Activated CD8-positive, alpha-beta memory T cell treated with anti-CD3 and anti-CD28 coated beads, Interleukin-2, amount 50 U/mL, for 1 hour (primary cell): ENCODE measurements around the gene MKX.
"Not testable (repeated sequence)": the region's sequence is repeated elsewhere in the genome, so short reads cannot be mapped to it uniquely, and the experiment has no call there.

Source experiments
- DNase-seq: peaks from one replicate; pipeline ENCODE4 v3.0.0-alpha.2; 2020; ENCODE audit errors: extremely low read depth

Gene MKX

DNA sequence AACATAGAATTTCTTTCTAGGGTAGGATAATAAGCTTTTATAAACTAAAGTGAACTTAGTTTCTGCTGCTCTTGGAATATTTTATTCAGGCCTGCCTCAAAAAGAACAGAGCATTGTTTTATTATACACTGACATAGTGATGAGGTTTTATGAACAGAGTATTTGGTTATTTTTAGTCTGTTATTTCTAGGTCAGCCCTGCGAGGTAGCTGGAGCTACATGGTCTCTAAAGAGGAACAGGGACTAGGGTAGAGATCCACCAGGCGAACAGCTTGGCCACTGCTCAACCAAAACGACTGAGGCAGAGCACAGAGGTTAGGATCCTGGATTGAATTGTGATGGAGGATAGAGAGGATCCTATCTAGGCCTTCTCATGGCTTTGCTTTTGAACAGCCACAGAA lies 53.0 kb downstream of the MKX start:
- DNase-seq: no peak

DNA sequence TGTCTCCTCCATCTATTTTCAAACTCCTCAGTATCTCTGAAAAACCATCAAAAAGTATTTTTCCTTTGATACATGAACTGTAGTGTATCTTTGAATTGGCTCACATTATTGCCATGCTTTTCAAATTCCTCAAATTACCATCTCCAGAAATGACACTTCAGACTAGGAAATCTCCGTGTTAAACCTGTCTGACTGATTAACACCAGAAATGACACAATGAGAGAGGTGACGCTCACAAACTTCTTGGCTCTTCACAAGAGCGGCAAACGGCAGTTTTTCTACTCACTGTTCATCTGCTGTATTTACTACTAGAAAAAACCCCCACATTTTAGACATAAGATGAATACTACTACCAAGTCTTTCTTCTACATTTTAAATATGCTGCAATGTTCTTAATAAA lies 56.6 kb downstream of the MKX start:
- no peak for DNase-seq

DNA sequence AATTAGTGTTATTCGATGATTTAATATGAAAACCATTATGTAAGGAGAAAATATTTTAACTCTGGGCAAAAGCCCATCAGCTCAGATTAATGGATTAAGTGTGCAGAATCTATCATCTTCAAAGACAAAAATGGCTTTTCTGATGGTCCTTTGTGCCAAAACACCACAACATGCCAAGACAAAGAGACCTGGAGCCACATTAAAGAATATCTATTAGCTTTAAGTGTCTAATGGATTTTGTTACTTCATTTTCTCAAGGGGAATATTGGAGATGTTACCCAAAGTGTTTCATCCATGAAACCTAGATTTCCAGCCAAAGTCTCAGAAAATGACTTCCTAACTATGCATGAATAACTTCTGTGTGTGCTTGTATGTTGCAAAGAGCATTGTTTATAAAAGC lies 57.3 kb downstream of the MKX start:
- no peak for DNase-seq

DNA sequence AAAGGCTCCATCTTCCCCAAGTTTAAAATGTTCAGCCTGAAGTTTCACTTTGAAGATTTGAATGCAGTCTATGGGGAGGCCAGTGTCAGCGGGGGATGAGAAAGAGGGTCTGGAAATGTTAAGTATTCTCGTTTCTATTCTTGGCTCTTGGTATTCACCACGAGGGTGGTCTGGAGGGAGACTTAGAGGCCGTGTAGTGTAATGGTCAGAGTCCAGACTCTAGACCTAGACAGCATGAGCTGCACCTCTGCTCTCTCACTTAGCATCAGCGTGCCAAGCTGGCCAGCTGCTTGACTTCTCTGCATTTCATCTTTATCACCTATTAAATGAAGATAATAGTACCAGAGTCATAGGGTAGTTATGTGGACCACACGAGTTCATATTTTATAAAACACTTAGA lies 57.9 kb downstream of the MKX start:
- no peak for DNase-seq

DNA sequence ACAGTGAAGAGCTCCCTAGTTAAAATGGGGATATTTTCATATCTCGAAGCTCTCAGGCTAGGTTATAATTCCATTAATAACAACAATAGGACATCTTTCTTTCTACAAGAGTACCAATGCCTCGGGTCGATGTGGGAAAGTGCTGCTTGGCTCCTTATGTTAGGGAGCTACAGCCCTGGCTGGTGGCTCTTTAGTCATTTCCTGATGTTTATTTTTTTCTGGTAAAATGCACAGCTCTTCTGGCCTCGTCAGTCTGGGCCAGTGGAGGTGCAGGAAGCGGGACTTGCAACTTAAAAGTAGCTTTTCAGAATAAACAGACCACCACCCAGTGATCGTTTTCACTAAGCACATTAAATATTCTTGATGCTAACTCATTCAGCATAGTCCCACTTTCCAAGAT lies 58.3 kb downstream of the MKX start:
- DNase-seq: no peak

DNA sequence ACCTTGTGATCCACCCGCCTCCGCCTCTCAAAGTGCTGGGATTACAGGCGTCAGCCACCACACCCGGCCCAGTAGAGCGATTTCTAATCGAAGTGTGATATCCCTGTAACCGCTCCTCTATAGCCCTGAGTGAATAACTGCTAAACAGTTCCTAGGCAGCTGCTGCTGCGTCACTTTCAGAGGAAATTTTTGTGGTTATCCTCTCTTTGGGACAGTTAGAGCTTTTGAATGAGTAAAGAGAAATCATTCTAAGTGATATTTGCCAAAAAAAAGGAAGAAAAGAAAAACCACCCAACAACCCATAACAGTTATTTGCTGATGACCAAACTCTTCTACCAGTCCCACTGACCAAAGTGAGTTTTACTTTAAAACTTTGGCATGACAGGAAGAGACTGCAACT lies 59.9 kb downstream of the MKX start:
- DNase-seq: no peak

DNA sequence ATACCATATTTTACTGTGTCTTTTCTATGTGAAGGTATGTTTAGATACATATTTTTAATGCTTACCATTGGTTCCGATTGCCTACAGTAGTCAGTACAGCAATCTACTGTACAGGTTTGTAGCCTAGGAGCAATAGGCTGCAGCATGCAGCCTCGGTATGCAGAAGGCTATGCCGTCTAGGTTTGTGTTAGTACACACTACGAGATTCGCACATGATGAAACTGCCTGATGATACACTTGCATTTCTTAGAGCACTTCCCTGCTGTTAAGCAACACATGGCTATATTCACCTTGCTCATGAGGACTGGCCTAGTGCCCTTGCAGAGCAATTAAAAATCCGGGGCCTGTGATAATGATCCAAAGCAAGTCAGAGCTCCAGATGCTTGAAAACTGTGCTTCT lies 62.4 kb downstream of the MKX start:
- no peak for DNase-seq

DNA sequence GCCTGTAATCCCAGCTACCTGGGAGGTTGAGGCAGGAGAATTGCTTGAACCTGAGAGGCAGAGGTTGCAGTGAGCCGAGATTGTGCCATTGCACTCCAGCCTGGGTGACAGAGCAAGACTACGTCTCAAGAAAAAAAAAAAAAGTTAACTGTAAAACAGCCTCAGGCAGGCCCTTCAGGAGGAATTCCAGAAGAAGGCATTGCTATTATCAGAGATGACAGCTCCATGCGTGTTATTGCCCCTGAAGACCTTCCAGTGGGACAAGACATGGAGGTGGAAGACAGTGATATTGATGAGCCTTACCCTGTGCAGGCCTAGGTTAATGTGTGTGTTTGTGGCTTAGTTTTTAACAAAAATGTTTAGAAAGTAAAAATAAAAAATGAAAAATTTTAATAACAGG lies 63.8 kb downstream of the MKX start:
- DNase-seq: not testable (repeated sequence)

DNA sequence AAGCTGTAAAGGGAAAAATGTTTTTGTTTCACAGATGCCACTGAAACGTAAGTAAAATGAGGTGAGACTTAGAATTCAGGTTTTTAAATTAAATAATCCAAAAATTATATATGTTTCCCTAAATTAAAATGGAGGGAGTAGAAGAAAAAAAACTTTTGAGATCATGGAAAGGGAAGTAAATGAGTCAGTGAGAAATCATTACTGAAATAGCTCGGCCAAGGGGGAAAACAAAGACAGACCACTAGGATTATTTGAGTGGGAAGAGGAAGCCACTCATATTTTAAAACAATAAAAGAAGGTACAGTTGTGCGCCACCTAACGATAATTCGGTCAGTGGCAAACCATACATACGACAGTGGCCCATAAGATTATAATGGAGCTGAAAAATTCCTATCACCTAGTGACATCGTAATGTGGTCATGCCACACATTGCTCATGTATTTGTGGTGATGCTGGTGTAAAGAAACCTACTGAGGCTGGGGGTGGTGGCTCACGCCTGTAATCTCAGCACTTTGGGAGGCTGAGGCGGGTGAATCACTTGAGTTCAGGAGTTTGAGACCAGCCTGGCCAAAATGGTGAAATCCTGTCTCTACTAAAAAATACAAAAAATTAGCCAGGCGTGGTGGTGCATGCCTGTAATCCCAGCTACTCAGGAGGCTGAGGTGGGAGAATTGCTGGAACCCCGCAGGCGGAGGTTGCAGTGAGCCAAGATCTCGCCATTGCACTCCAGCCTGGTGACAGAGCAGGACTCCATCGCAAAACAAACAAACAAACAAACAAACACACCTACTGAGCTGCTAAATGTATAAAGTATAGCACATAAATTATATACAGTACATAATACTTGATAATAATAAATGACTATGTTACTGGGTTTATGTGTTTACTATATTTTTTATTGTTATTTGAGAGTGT lies 64.7 kb downstream of the MKX start:
- no peak for DNase-seq

DNA sequence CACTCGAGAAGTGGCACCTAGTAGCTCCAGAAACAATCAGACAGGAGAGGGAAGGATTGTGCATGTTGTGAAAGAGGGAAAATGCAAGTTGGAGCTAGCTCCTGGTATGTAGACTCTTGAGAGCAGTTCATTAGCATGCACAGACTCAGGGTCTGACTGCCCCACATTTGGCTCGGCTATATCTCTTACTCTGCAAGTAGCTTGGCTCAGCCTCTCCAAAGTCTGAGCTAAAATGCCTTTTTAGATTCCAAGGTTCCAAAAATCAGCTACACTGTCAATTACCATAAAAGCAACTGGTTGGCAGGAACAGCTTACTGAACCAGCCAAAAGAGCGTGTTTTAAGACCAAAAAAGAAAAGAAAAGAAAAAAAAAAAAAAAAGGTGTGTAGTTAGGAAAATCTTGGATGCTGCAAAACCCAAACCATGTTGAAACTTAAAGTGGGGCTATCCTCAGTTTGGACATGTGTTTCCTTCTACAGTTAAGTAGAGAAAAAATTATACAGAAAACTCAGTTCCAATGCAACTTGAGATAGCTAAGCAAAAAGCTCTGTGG lies 65.5 kb downstream of the MKX start:
- DNase-seq: no peak

DNA sequence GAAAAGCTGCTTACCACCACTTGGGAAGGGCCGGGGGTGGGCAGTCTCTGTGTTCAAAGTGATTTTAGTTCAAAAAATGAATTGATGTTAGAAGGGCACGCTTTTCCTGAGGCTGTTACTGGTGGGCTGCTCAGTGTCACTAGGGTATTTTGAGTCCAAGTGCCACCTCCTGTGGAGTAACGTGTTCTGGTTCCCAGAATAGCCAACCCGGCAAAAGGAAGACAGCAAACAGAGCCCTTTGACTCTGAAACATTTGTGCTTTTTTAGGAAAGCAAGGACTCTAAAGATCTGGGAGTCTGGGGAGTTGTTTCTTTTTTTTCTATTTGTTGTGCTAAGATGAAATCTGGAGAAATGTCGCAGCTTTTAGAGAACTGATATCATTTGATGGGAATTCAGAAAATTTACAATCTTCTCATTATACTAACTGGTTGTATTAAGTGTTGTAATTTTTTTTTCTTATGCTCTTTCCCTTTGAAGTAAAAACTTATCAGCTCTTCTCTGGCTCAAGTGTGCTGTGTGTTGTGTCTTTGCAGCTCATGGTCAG lies 66.2 kb downstream of the MKX start:
- no peak for DNase-seq

DNA sequence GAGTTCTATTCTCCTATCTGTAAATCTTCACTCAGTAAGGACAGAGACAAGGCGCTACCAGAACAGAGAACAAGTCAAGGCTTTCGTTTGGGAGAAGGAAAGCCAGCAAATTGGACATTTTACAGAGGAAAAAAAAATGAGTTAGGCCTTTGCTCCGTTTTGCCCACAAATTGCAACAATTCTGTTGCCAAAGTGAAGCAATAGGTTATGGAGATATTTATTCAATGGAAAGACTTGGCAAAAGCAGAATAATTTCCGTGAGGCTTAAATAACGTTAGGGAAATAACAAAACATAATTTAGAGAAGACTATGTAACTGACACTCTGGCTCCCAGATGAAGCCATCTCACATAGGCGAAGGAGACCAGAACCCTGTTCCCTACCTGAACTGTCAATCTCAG lies 67.5 kb downstream of the MKX start:
- DNase-seq: no peak

DNA sequence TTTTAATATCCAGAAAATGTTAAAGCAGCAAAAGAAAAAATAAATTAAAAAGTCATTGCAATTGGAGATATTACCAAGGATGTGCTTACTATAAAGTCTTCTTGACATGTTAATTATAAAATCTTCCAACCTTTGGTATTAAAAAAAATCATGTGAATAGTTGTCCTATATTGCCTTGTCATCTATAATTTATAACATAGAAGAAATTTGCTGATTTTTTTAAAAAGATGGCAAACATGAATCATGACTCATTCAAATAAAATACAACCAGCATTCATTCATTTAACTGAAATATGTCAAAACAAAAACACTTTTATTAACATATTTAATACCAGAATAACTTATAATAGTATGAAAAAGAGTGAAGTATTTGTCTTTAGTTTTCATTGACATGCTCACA lies 72.6 kb downstream of the MKX start:
- DNase-seq: no peak

DNA sequence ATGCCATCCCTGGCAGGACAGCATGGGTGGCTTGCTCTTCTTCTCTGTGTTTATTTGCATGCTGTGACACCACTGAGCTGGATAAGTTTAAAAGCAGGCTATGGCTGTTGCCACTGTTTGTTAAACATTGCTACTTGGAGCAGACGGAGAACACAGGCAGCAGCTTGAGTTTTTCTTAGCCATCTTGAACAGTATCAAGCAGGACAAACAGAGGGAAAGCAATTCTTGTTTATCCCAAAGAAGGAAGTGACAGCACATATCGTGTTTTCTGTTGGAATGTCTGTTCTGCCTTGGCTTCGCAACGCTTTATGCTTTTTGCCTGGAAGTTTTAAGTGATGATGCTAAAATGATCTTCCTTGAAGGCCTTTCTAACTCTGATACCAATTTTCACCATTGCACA lies 73.8 kb downstream of the MKX start:
- DNase-seq: no peak

DNA sequence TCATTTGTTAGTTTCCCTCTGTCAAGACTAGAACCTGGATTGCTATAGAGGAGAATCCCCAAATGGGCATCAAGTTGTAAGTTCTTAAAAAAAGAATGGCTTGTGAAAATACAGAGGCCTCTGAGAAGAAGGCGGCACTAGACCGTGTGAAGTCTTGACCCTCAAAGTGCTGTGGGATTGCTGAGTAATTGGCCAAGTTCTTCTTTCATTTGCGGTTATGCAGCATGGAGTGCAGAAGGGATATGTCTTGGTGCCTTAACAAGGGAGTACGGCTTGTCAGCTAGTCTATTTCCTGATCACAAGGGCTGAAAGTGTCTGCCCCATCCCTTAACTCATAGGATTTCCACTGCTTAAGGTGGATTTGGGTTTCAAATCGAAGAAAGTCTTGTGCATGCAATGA lies 81.2 kb downstream of the MKX start:
- DNase-seq: no peak

DNA sequence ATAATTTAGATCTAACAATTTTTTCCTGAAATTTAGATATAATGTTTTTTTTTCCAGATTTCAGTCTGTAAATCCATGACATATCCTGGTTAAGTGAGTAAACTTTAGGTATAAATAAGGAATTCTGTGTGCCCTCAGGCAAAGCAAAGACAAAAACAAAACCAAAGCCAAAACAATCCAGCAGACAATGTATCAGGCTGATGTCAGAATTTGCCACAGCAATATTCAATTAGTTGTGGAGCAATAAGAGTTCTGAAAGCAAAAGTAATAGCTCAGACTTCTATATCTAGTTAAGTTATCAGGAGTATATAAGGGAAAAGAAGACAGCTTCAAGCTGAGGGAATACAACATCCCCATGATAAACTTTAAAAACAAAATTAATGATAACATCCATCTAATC lies 82.0 kb downstream of the MKX start:
- no peak for DNase-seq

DNA sequence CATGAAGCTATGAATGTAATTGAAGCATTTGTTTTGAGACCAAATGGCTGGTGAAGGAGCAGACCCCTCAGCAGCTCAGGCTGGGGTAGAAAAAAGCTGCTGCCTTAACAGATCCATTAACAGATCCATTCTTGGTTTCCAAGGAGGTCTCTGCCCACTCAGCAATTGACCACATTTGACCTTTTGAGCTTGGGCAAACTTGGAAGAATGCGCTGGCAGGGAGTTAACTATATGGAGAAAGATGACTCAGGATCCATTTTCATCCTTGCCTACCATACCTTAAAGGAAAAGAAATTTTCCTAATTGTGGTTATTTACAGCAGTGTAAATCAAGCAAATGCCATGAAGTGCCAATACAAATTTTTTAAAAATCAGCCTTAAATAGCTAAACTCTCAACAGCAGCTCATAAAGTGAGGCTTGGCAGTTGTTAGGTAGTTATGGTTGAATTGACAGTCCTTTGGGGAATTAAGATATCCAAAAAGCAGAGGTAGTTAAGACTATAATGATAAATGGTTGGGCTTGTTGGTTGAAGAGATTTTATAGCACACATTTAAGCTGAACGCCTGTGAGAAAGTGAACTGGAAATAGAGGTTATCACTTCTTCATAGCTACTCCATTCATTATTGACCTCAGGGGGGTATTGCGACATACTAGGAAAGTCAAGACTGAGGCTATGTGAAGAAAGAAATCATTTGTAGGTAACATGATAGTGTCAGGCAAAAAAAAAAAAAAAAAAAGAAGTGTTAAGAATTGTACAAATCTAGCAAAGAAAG lies 83.9 kb downstream of the MKX start:
- DNase-seq: no peak

DNA sequence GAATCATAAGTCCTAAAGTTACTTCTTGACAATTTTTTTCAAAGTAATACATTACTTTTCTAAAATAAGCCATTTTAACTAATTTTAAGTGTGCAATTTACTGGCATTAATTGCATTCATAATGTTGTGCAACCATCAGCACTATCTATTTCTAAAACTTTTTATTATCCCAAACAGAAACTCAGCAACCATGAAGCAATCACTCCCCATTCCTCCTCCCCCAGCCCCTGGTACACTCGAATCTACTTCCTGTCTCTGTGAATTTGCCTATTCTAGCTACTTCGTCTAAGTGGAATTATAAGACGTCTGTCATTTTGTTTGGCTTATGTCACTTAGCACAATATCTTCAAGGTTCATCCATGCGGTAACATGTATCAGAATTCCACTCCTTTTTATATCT lies 84.9 kb downstream of the MKX start:
- DNase-seq: no peak

DNA sequence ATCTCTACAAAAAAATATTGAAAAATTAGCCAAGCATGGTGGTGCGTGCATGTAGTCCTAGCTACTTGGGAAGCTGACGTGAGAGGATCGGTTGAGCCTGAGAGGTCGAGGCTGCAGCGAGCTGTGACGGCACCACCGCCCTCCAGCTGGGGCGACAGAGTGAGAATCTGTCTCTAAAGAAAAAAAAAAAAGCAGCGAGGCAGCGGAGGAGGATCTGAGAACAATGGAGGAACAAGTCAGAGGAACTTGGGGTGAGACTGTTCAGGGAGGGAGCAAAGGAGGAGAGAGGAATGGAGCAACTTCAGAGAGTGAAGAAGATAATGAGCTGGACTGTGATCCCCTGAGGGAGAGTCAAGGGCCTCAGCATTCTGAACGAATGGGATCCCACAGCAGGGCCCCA lies 85.4 kb downstream of the MKX start:
- no peak for DNase-seq

DNA sequence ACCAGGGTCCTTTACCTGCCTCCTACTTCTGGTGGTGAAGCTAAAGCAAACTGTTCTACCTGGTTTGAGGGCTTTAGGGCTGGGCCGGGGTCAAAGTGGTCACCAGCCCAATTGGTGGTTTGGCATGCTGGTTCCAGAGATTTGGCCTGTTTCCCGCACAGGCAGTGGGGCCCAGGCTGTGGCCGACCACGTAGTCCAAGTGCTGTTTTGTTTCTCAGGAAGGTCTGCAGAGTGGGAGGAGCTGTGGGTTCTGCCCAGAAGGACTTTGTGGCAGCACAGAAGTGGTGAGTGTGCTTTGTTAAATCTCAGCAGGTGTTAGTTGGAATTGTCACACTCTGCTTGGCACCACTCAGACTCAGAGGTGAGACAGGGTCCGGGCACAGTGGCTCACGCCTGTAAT lies 85.8 kb downstream of the MKX start:
- DNase-seq: no peak

DNA sequence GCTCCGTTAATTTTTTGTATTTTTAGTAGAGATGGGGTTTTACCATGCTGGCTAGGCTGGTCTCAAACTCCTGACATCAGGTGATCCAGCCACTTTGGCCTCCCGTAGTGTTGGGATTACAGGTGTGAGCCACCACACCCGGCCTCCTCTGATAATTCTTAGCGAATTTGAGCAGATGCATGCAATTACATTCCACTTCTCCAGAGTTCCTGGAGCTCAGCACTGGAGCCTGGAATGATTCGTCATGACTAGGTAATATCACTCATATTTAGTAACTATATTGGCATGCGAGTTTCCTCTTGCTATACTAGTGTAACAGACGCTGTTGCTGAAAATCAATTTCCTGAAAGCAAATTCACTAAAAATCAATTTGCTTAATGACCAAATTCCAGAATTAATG lies 86.8 kb downstream of the MKX start:
- no peak for DNase-seq

DNA sequence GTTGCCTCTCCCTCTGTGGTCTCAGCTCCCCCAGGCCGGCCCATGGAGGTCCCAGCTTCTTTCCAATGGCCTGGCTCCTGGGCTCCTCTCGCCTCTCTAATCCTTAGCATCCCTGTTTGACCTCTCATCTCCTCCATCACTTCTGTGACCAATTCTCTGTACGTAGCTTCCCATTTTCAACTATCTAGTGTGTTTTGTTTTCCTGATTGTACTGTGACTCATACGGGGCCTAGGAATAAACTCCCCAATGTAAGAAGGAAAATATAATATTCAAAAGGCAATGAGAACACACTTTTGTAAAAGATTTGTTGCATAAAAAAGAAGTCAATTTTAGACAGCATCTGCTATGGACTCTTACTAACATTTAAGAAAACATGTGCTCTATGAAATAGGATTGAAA lies 90.3 kb downstream of the MKX start:
- DNase-seq: no peak

DNA sequence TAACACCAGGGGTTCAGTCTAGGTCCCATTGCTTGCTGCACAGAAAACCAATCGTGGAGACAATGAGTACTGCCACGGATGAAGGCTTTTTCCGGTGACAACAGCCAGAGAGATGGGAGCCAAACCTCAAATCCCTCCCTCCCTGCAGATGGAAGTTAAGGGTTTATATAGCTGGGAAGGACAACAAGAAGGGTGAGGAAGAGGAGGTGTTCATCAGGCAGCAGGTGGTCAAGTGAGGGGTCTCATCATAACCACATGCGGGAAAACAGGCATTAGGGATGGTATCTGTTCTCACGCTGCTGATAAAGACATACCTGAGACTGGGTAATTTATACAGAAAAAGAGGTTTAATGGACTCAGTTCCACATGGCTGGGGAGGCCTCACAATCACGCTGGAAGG lies 91.3 kb downstream of the MKX start:
- DNase-seq: no peak
